Thoracic aorta (tissue), 2 donors: ENCODE data around the gene HAUS1. TPM values are rescaled to one million over a fixed set of nuclear protein-coding genes. Genes with fewer than 3 reads are reported as not detected.
"Not testable (repeated sequence)": the region's sequence is repeated elsewhere in the genome, so short reads cannot be mapped to it uniquely, and the experiment has no call there.

ENCODE experiments used
- ATAC-seq: fragments of 150-250 bp; one replicate; pipeline ENCODE4 v1.8.0; 2017; ENCODE audit warnings: low read depth; ENCODE audit not compliant: insufficient number of reproducible peaks, low FRiP score
- DNase-seq: peaks from one replicate; pipeline ENCODE4 v3.0.0-alpha.2; 2020; ENCODE audit warnings: low spot score
- H3K27ac ChIP-seq, 2 donors: fragments of 200-600 bp; sonication (generic); 1 replicate in 1 of 2; 2 replicates in 1 of 2; pipeline ENCODE4 v1.5.1; 2016; ENCODE audit warnings: mild to moderate bottlenecking in 2 of 2, moderate library complexity in 2 of 2
- H3K27me3 ChIP-seq: fragments of 200-600 bp; sonication (generic); replicated peaks from 2 replicates; pipeline ENCODE4 v1.6.0; 2016; ENCODE audit warnings: mild to moderate bottlenecking; ENCODE audit not compliant: insufficient read depth
- H3K36me3 ChIP-seq: fragments of 200-600 bp; sonication (generic); one replicate; pipeline ENCODE4 v1.5.1; 2016
- H3K4me1 ChIP-seq, 2 donors: fragments of 200-600 bp; sonication (generic); 1 replicate in 1 of 2; 2 replicates in 1 of 2; pipeline versions ENCODE4 v1.5.1 to v1.6.0; 2016; ENCODE audit warnings: low read depth in 2 of 2, mild to moderate bottlenecking in 1 of 2; ENCODE audit not compliant: control insufficient read depth in 1 of 2
- H3K4me3 ChIP-seq: fragments of 200-600 bp; sonication (generic); 2 replicates; pipeline ENCODE4 v1.5.1; 2016; ENCODE audit warnings: mild to moderate bottlenecking
- H3K9me3 ChIP-seq: fragments of 200-600 bp; sonication (generic); 2 replicates; pipeline ENCODE4 v1.5.1; 2016
- CTCF ChIP-seq: fragments of 200-600 bp; sonication (generic); IDR thresholded peaks from one replicate; pipeline ENCODE4 v1.5.1; 2019; ENCODE audit warnings: antibody characterized with exemption
- total RNA-seq, 2 donors: library from RNA; depleted of rRNA; stranded (reverse); fragments of >200 nt; gene quantifications; one replicate each; pipeline versions ENCODE4 v1.1.0 to v1.2.3, GENCODE V29; 2016

HAUS1 gene
- total RNA-seq, 2 donors from 2014 or later = 12.9 to 21.3 TPM

GRCh38 chr18:46163941-46164499 lies 59.8 kb downstream of the HAUS1 start:
- H3K4me3 ChIP-seq = no peak overlapping the region
- TF ChIP-seq CTCF = no peak
- DNase-seq (no peak), ATAC-seq (no peak)
- no peaks in the 10 kb centered on the region for H3K9me3 ChIP-seq
- H3K36me3 ChIP-seq = no peaks in the 10 kb centered on the region
- no peak overlapping the region for H3K27ac ChIP-seq
- no peaks in the 10 kb centered on the region for H3K27me3 ChIP-seq
- no peaks in the 10 kb centered on the region for H3K4me1 ChIP-seq

- not testable (repeated sequence) for DNase-seq, H3K27ac ChIP-seq, ATAC-seq, H3K4me3 ChIP-seq, H3K9me3 ChIP-seq, H3K4me1 ChIP-seq, H3K27me3 ChIP-seq, H3K36me3 ChIP-seq
These were observed 60.3 kb downstream of the HAUS1 start for GRCh38 chr18:46164502-46164901.

DNA sequence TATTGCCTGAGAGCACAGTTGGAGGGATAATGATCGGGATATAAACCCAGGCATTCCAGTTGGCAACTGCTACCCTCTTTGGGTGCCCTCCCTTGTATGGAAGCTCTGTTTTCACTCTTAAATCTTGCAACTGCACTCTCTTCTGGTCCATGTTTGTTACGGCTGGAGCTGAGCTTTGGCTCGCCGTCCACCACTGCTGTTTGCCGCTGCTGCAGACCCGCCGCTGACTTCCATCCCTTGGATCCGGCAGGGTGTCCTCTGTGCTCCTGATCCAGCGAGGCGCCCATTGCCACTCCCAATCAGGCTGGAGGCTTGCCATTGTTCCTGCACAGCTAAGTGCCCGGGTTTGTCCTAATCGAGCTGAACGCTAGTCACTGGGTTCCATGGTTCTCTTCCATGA lies 60.7 kb downstream of the HAUS1 start:
- no peak overlapping the region for H3K27ac ChIP-seq
- no peak for TF ChIP-seq CTCF
- H3K9me3 ChIP-seq = no peaks in the 10 kb centered on the region
- no peaks in the 10 kb centered on the region for H3K4me1 ChIP-seq
- no peaks in the 10 kb centered on the region for H3K36me3 ChIP-seq
- H3K27me3 ChIP-seq = no peaks in the 10 kb centered on the region
- no peak for DNase-seq
- no peak for ATAC-seq
- no peak overlapping the region for H3K4me3 ChIP-seq

DNA sequence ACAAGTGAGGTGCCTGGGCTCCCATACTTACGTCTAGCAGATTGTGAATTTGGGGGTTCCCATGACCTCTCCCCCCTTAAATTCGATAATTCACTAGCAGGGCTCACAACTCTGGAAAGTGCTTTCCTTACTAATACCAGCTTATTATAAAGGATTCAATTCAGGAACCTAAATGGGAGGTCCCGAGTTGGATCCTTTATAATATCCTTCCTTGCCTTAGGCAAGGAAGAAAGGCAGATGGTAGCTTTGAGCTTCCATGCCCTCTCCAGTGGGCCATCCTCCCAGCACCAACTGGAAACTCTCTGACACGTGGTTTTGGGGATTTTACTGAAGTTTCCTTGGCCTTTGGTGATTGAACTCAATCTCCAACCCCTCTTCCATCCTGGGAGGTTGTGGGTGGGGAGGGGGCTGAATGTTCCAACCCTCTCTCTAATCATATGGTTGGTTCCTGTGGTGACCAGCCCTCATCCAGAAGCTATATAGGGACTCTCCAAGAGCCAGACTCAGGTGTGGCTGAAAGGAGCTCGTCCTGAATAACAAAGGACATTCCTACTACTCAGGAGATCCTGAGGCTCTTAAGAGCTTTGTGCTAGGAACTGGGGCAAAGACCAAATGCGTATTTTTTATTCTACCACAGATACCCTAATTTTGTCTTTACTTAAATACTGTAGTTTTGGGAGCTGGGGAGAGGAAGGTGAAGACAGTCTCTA lies 62.2 kb downstream of the HAUS1 start:
- ATAC-seq (no peak), DNase-seq (no peak)
- Histone ChIP-seq H3K4me1 (no peaks in the 10 kb centered on the region), H3K27me3 (no peaks in the 10 kb centered on the region), H3K36me3 (no peaks in the 10 kb centered on the region), H3K9me3 (no peaks in the 10 kb centered on the region), H3K27ac (no peak overlapping the region), H3K4me3 (no peak overlapping the region)
- no peak for TF ChIP-seq CTCF

- ATAC-seq = no peak
- Histone ChIP-seq H3K27me3 (no peaks in the 10 kb centered on the region), H3K27ac (no peak overlapping the region), H3K4me3 (peak overlapping the region; percentile 36), H3K36me3 (no peaks in the 10 kb centered on the region), H3K4me1 (no peaks in the 10 kb centered on the region), H3K9me3 (no peaks in the 10 kb centered on the region)
- TF ChIP-seq CTCF = no peak
- no peak for DNase-seq
These were observed 63.8 kb downstream of the HAUS1 start for GRCh38 chr18:46167971-46168370.
